Activated T-cell treated with anti-CD3 and anti-CD28 coated beads for 4 hours (primary cell): ENCODE measurements around the gene TCF12.
"Not testable (repeated sequence)": the region's sequence is repeated elsewhere in the genome, so short reads cannot be mapped to it uniquely, and the experiment has no call there.

ENCODE experiments used
- DNase-seq: peaks from one replicate; pipeline ENCODE4 v3.0.0-alpha.2; 2020

Gene TCF12

DNA sequence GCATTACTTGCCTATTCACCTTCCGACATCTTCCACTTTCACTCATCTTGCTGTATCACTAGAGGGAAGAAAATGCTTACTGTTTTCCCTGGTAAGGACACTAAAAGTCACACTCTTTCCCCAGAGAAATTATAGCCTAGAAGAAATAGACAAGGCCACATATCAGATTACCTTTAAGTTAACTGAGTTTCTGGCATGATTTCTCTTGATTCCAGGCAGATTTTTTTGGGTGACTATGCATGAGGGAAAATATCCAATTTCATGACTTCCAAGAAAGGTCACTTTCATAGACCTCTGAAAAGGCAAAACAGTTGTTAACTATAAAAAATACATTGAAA is 30.3 kb downstream of the TCF12 start:
- no peak for DNase-seq

DNA sequence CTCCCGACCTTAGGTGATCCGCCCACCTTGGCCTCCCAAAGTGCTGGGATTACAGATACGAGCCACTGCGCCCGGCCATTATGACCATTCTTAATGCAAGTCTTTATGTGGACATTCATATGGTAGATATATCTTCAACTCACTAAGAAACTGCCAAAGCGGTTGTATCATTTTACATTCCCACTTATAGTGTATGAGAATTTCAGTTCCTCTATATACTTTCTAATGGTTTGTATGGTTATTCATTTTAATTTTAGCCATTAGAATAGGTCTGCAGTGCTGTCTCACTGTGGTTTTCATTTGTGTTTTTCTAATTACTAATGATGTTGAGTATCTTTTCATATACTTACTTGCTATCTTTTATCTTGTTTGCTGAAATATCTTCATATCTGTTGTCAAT is 32.5 kb downstream of the TCF12 start:
- DNase-seq = no peak

DNA sequence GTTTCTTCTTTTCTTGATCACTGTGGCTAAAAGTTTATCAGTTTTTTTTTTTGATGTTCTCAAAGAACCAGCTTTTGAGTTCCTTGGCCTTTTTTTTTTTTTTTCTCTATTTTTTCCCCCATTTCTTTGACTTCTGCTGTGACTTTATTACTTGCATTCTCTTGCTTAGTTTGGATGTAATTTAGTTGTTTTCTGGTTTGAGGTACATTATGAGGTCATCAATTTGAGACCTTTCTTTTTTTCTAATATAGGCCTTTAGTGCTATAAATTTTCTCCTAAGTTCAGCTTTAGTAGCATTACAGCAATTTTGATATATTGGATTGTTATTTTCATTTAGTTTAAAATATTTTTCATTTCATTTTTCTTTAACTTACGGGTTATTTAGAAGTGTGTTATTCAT is 35.3 kb downstream of the TCF12 start:
- no peak for DNase-seq

DNA sequence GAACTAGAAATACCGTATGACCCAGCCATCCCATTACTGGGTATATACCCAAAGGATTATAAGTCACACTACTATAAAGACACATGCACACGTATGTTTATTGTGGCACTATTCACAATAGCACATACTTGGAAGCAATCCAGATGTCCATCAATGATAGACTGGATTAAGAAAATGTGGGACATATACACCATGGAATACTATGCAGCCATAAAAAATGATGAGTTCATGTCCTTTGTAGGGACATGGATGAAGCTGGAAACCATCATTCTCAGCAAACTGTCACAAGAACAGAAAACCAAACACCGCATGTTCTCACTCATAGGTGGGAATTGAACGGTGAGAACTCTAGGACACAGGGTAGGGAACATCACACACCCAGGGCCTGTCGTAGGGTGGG is 36.6 kb downstream of the TCF12 start:
- DNase-seq = not testable (repeated sequence)

DNA sequence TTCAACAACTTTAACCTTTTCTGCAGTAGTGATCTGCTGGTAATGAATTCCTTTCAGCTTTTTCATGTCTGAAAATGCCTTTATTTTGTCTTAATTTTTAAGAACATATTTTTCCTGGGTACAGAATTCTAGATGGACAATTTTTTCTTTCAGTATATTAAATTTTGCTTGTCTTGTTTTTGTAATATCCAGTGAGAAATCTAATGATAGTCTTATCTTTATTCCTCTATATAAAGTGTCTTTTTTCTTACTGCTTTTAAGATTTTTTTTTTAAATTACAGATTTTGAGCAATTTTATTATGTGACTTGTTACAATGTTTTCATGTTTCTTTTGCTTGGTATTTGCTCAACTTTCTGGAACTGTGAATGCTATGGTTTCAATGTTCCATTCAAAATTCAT is 38.1 kb downstream of the TCF12 start:
- DNase-seq = no peak

DNA sequence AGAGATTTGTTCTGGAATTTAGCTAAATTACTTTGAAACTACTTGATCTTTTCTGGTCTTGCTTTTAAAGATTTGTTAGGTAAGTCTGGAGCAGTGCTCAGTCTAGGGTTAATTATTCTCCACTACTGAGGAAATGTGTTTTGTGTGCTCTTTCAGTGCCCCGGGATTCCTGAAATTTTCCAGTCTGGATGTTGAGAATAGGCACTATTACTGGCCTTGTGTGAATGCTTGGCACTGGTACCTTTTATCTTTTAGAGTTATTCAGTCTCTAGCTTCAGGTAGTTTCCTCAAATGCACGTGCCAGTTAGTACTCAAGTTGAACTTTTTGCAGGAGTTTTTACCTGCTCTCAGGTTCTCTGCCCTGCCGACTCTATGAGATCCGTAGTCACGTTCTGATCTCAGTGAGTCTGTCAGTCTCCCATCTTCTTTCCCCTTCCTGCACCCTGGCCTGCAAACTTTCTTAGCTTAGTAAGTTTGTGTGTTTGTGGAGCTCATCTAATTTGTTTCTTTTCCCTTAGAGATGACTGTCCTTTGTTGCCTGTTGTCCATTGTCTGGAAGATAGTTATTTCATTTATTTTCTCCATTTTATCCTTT is 39.5 kb downstream of the TCF12 start:
- DNase-seq = no peak

DNA sequence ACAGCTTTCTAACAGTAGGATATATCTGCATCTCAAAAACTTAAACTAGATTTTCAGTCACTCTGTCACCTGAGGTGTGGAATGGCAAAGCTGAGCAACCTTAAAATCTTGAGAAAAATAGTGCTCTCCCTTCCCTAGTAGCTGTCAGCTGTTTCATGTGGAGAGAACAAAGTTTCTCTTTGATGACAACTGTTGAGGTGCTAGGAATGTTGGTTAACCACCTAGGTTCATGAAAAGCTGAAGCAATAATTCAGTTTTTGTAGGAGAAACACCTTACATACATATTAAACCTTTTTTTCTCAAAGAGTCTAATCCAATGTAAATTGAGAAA is 40.8 kb downstream of the TCF12 start:
- DNase-seq = no peak

DNA sequence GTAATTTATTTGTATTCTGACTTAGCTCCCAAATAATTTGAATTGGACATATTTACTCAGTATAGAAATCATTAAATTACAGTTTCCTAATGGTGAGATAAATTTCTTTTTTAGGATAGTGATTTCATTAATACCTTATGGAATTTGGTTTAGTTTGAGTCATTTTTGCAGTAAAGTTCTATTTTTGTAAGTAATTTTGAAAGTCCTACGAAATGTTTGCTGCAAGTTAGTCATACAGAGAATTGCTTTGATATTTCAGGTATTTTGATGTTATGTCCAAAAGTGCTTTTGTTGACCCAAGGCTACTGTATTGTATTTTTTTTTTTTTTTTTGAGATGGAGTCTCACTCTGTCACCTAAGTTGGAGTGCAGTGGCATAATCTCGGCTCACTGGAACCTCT is 41.7 kb downstream of the TCF12 start:
- no peak for DNase-seq

DNA sequence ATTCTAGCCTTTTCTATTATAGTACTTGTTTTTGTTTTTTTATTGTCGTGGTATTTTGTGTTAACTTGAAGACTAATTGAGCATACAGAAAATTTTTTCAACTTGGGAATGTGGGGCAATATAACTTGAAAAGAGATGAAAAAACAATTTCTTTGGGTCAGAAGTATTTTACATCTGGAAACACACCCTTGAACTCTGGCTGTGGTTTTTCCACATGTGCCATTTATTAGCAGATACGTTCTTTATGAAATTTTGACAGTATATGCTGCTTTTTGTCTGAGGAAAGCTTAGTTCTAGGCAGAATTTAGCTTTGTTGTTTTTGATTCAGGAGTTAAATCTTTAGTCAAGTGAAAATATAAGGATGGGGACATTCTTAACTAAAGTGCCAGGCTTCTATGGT is 44.7 kb downstream of the TCF12 start:
- DNase-seq = no peak

DNA sequence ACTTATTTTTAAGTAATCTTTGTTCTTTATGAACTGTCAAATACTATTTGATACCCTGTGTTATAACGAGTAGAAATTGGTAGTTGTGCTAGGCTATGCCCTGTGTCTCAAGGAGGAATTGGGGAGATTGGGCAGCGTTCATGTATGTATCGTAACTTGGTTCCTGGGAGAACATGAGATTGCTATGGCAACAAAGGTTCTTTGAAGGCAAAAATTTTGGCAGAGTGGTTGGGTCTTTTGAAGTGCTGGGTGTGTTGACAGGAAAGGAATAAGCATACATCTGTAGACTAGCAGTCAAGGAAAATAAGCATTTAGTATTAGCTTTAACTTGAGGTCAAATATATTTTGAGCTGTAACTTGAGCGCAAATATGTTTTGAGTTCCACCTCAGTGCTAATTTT is 45.3 kb downstream of the TCF12 start:
- no peak for DNase-seq

DNA sequence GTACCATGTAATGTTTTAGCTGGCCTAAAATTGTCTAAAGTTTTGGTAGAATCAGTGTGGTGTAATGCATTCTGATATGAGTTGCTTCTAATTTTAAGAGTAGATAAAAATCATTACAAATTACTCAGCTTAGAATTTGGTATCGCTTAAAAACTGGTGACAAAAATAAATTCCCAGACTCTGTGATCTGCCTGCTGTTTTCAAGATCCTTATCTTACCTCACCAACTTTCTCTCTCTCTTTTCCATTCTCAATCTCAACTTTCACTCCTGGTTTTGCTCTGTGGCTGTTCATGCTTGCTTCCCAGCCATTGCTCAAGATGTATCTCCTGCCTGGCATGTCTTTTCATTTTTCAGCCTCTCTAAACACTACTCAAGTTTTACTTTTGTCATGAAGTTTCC is 45.7 kb downstream of the TCF12 start:
- no peak for DNase-seq

DNA sequence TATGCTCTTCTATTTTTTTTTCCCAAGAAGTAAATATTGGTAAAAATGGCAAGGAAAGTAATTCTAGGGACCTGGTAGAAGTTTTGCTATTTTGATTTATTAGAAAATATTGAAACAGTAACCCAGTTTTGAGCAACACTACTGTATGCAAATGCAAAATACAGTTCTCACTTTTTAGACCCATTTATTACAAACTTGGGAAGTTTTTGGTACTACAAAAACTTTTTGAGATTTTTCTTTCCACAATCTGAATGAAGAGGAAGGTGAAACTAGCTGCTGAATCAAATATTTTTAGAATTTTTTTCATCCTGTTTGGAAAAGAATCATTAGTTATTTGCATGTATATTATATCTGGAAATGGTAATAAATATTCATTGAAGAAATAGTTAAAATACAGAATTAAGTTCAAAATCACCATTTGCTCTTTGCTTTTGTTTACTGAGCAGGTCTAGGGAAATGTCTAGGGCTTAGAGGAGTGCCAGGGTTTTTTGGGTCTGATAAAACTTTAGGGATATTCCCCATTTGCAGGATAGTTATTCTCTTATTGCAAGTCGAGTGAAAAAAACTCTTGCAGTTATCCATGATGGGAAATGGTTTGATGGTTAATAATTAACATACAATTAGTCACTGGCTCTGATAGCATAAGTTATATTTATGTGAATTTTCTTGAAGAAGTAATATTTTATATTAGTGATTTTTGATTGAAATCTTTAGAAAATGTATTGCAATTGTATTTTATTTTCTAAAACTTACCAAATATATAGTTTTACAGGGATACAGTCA is 47.0 kb downstream of the TCF12 start:
- DNase-seq = no peak

DNA sequence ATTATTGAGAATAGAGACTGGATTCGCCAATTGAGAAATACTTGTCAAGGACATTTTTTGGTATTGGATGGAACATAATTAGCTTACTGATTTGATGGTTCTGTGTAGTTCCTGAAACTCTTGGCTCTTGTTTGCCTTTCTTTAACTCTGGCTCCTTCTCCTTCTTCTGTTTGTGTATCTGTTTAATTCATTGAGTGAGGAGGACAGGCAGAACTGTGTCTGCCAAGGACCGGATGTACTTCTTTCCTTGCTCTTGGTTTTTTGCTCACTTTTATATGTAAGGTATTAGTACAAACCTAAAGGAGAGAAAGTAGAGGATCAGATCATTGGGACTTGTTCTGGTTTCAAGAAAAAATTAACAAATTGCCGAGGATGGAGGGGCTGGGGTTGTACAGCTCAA is 48.9 kb downstream of the TCF12 start:
- DNase-seq = no peak

DNA sequence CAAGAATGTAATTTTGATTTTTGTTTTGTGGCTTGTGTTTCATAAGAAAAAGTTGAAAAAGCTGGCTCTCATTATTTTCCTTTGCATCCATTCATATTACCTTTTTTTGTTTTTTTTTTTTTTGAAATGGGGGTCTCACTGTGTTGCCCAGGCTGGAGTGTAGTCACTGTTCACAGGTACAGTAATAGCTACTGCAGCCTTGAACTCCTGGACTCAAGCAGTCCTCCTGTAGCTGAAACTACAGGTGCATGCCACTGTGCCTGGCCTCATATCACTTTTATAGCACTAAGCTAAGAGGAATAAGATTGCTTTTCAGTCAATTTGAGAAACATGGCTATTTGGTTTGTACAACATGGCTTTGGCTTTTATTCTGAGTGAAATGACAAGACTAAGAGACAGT is 49.8 kb downstream of the TCF12 start:
- DNase-seq = no peak

DNA sequence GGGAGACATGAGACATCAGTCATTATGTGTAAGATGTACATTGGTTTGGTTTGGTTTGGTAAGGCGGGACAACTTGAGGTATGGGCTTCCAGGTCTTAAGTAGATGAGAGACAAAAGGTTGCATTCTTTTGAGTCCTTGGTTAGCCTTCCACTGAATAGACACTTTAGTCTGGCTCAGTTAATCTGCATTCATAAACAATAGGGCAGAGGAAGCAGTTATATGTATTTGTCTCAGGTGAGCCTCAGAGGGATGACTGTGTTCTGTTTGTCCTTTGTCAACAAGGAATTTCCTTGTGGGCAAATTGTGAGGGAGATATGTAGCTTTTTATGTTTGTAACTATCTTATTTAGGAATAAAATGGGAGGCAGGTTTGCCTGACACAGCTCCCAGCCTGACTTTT is 50.4 kb downstream of the TCF12 start:
- DNase-seq = no peak

DNA sequence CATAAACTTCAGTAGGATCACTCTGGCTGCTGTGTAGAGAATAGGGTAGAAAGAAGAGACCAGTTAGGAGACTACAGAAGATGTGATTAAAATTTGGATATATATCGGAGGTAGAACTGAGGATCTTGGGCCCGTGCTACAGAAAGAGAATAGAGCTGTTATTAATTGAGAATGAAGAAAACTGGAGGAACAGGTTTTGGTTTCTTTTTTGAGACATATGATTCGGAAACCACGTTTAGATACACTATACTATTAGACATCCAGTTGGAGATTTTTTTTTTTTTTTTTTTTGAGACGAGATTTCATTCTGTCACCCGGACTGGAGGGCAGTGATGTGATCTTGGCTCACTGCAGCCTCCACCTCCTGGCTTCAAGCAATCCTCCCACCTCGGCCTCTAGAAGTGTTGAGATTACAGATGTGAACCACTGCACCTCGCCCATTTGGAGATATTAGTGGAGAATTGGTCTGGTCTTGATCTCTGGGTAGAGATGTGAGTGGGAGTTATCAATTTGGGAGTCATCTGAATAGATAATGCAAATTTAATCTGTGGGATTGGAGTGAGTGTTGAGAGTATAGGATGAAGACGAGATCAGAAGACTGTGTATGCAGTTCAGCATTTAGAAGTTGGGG is 50.9 kb downstream of the TCF12 start:
- no peak for DNase-seq

DNA sequence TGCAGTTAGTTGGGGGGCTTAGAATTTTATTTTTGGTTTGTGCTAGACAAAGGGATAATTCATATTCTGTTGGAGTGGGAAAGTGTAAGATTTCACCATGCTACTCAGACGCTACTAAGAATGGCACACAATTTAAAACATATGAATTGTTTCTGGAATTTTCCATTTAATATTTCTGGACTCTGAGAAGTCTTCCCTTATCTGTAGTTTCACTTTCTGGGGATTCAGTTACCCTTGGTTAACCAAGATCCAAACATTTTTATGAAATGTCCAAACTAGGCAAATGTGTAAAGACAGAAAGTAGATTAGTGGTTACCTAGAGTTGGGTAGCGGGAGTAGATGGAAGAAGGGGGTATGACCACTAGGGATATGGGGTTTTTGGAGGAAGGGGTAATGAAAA is 53.1 kb downstream of the TCF12 start:
- DNase-seq = no peak

DNA sequence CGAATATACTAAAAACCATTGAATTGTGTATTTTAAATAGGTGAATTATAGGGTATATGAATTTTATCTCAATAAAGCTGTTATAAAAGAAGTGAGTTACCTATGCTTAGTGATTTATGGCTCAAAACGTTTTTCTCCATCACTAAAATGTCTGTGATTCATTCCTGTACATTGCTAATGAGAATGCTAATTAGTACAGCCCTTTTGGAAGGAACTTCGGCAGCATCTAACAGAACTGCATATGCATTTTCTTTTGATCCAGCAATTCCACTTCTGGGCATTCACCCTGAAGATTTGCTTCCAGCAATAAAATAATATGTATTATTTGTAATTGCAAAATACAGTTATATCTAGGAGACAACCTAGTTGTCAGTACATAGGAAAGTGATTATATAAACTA is 53.6 kb downstream of the TCF12 start:
- no peak for DNase-seq

DNA sequence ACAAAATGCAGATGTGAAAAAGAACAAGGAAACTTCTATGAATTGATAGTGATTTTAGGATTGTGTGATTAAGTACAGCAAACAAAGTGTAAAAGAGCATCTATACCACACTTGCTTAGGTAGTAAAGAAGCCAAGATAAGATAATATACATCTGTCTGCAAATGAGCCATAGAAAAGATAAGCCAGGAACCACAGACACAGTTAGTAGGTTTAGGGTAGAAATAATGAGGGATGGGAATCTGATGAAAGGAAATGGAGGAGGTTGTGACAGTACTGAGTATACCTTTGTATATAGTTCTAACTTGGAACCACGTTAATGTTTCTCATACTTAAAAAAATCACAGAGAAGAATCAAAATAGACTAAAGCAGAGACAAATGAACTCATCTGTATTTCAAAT is 54.0 kb downstream of the TCF12 start:
- no peak for DNase-seq

DNA sequence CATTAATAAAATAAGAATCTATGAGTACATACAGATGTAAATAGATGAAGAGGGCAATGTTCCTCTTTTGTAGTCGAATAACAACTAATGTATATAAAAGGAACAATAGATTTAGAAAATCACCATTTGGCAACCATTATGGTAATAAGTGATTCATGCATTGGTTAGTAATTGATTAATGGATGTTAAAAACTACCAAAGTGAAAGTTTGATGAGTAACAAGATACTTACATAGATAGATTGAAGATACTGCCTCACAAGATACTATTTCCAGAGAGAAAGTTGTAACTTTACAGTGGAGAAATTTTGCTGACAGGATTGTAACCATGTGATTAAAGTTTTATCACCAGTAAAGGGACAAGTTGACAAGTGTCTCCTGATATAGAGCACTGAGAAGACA is 55.0 kb downstream of the TCF12 start:
- DNase-seq = no peak

DNA sequence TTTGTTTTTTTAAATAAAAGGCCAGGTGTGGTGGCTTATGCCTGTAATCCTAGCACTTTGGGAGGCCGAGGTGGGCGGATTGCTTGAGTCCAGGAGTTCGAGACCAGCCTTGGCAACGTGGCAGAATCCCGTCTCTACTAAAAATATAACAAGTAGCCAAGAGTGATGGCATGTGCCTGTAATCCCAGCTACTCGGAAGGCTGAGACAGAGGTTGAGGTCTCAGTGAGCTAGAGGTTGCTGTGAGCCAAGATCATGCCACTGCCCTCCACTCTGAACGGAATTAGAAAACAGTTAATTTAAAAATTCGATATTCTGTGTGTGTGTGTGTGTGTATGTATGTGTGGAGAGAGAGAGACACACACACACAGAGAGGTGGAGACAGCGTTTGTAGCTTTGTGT is 58.8 kb downstream of the TCF12 start:
- no peak for DNase-seq

DNA sequence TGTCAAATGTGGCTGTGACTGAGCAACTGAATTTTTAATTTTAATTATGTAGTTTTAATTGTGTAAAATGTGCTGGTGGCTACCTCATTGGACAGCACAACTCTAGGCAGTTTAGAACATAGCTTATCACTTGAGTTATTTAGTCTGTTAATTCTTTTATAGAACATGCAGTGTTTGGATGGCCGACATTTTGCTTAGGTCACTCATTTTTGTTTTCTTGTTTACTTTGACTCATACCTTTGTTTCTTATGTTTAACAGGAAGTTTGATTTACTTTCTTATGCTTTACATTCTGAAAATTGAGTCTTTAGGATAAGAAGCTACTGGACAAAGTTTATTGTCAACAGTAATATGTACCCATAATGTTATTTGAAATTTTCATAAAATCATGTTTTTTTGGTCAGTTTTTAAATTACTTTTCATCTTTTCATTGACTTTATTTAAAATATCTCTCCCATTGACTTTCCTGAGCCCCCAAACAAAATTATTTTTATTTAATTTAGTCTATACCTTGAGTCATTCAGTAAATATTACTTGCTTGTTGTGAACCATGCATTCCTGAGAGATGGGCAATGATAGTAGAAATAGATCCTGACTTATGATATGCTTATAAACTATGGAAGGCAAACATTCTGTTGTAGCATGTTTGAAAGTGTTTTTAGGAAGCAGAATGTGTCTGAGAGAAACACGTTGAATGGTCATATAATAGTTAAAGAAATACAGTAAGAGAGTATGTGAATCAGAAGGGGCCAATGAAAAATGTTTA is 60.6 kb downstream of the TCF12 start:
- DNase-seq = no peak

DNA sequence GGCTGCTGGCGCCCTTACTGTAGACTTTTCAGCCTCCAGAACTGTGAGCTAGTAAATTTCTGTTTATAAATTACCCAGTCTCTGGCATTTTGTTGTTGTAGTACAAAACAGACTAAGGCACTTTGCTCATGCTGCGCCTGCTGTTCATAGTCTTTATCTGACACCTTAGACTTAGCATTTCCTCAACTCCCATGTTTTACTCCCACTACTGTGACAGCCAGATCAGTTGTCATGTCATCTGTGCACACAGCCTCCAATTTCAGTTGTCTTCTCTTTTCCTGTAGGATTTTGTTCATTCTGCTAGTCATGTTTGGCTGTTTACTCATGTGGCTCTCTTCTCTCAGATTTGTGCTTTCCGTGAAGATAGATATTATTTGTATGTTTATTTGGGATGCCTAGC is 62.0 kb downstream of the TCF12 start:
- DNase-seq = no peak

DNA sequence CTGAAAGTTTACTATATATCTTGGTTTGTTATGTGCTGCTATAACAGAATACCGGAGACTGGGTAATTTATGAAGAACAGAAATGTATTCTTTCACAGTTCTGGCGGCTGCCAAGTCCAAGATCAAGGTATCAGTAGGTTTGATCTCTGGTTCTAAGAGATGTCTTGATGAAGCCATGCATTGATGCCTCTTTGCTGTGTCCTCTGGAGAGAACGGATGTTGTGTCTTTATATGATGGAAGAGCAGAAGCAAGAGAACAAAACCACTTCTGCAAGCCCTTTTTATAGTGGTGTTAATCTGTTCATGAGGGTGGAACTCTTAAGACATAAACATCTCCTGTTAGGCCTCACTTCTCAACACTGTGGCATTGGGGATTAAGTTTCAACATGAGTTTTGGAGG is 62.7 kb downstream of the TCF12 start:
- DNase-seq = no peak
